PC-9 (cell line): ENCODE results near the gene HSFX4.

Experiments used
- EZH2 ChIP-seq: fragments of 200-600 bp; sonication (generic); IDR thresholded peaks from 2 replicates; pipeline ENCODE4 v1.8.0; 2017; ENCODE audit warnings: antibody characterized with exemption, low read depth
- TF ChIP-seq, protein P1 (sequence below): fragments of 200-600 bp; sonication (generic); conservative IDR thresholded peaks from 2 replicates; pipeline ENCODE4 v1.6.1; 2017; ENCODE audit warnings: mixed run types, antibody characterized with exemption, mild to moderate bottlenecking, moderate library complexity

DNA sequence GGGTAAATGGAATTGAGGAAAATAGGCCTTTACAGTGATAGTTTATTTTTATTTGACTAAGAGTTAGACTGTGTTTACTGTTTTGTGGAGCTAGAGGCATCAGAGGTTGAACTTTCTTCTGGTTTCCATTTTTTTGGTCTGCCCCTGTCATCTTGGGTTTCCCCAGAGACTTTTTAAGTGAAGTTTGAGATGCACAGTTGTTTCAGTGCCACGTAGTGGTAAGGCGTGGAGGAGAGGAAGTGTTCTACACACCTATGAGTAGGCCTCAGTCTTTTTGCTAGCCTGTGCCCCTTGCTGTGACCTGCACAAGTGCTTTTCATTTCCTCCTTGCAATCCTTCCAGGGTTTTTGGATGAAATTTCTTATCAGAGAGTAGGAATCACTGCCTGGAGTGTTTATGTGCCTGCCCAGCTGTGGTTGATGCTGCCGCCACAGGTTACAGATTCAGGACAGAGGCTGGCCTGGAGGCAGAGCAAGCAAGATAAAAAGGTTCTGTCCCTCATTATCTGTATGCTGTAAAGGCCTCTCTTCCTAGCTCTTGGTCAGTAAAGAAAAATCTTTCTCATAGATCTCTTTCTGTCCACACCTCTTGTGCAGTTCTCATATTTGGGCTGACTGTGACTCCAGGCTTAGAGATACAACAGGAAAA, 12.5 kb upstream of the HSFX4 start:
- TF ChIP-seq EZH2 = no peak
- TF ChIP-seq, protein P1, sequence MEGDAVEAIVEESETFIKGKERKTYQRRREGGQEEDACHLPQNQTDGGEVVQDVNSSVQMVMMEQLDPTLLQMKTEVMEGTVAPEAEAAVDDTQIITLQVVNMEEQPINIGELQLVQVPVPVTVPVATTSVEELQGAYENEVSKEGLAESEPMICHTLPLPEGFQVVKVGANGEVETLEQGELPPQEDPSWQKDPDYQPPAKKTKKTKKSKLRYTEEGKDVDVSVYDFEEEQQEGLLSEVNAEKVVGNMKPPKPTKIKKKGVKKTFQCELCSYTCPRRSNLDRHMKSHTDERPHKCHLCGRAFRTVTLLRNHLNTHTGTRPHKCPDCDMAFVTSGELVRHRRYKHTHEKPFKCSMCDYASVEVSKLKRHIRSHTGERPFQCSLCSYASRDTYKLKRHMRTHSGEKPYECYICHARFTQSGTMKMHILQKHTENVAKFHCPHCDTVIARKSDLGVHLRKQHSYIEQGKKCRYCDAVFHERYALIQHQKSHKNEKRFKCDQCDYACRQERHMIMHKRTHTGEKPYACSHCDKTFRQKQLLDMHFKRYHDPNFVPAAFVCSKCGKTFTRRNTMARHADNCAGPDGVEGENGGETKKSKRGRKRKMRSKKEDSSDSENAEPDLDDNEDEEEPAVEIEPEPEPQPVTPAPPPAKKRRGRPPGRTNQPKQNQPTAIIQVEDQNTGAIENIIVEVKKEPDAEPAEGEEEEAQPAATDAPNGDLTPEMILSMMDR = no peak
